ENCODE data around the gene TMEM38A. TPM values are rescaled to one million over a fixed set of nuclear protein-coding genes. Genes with fewer than 3 reads are reported as not detected.

TMEM38A gene
- total RNA-seq, 1 donor from 2014 or later, result 2.2 TPM

GRCh38 chr19:16621165-16621800 lies 39.7 kb upstream of the TMEM38A start:
- Mint-ChIP-seq H3K4me3 (ENCODE audit: unreplicated experiment) (no peak overlapping the region), H3K36me3 (ENCODE audit: low read depth, unreplicated experiment) (peaks cover 3% of the 10 kb centered on the region), H3K27ac (ENCODE audit: unreplicated experiment) (no peak overlapping the region), H3K4me1 (ENCODE audit: low read depth, unreplicated experiment) (peaks cover 20% of the 10 kb centered on the region), H3K9me3 (ENCODE audit: unreplicated experiment) (no peaks in the 10 kb centered on the region), H3K27me3 (ENCODE audit: low read depth, unreplicated experiment) (no peaks in the 10 kb centered on the region)
- H3K27ac ChIP-seq (ENCODE audit: low read depth, low read length), result no peak overlapping the region
- H3K79me2 ChIP-seq (ENCODE audit: insufficient read depth, low read length), result peaks cover 100% of the 10 kb centered on the region
- no peak for TF ChIP-seq CTCF (IDR thresholded peaks at IDR 0.05; ENCODE audit: insufficient read depth, low read depth, low read length)
- no peak for TF ChIP-seq EZH2 (IDR thresholded peaks at IDR 0.05; ENCODE audit: insufficient read depth, low read length)
- H3K36me3 ChIP-seq (ENCODE audit: insufficient read depth, low read length), result peaks cover 5% of the 10 kb centered on the region
- H3K4me2 ChIP-seq (ENCODE audit: low read length), result no peak overlapping the region
- no peak overlapping the region for H3K9ac ChIP-seq (ENCODE audit: low read length)
- DNase-seq (ENCODE audit: low read depth) (no peak), FAIRE-seq (no peak)
- H2AFZ ChIP-seq (ENCODE audit: low read depth, low read length), result no peak overlapping the region
- H3K27me3 ChIP-seq (ENCODE audit: insufficient read depth, low read length), result no peaks in the 10 kb centered on the region
- H4K20me1 ChIP-seq (ENCODE audit: insufficient read depth, low read length), result peaks cover 100% of the 10 kb centered on the region
- no peak overlapping the region for H3K4me3 ChIP-seq (ENCODE audit: insufficient read depth, low read depth, low read length)
- no peaks in the 10 kb centered on the region for H3K9me3 ChIP-seq (ENCODE audit: insufficient read depth, low read depth, low read length)
- peaks cover 5% of the 10 kb centered on the region for H3K4me1 ChIP-seq (ENCODE audit: insufficient read depth, low read length)

- Histone ChIP-seq H3K9me3 (ENCODE audit: insufficient read depth, low read depth, low read length) (no peaks in the 10 kb centered on the region), H3K4me1 (ENCODE audit: insufficient read depth, low read length) (peaks cover 9% of the 10 kb centered on the region), H2AFZ (ENCODE audit: low read depth, low read length) (no peak overlapping the region), H3K79me2 (ENCODE audit: insufficient read depth, low read length) (peaks cover 97% of the 10 kb centered on the region), H3K4me2 (ENCODE audit: low read length) (no peak overlapping the region), H3K27me3 (ENCODE audit: insufficient read depth, low read length) (no peaks in the 10 kb centered on the region), H3K36me3 (ENCODE audit: insufficient read depth, low read length) (peaks cover 5% of the 10 kb centered on the region), H3K4me3 (ENCODE audit: insufficient read depth, low read depth, low read length) (no peak overlapping the region), H3K27ac (ENCODE audit: low read depth, low read length) (no peak overlapping the region), H3K9ac (ENCODE audit: low read length) (no peak overlapping the region), H4K20me1 (ENCODE audit: insufficient read depth, low read length) (peaks cover 96% of the 10 kb centered on the region)
- H3K9me3 Mint-ChIP-seq (ENCODE audit: unreplicated experiment), result no peaks in the 10 kb centered on the region
- H3K27me3 Mint-ChIP-seq (ENCODE audit: low read depth, unreplicated experiment), result no peaks in the 10 kb centered on the region
- peaks cover 15% of the 10 kb centered on the region for H3K4me1 Mint-ChIP-seq (ENCODE audit: low read depth, unreplicated experiment)
- no peak for TF ChIP-seq EZH2 (IDR thresholded peaks at IDR 0.05; ENCODE audit: insufficient read depth, low read length)
- no peak for TF ChIP-seq CTCF (IDR thresholded peaks at IDR 0.05; ENCODE audit: insufficient read depth, low read depth, low read length)
- no peak overlapping the region for H3K4me3 Mint-ChIP-seq (ENCODE audit: unreplicated experiment)
- no peak overlapping the region for H3K27ac Mint-ChIP-seq (ENCODE audit: unreplicated experiment)
- FAIRE-seq (no peak), DNase-seq (ENCODE audit: low read depth) (no peak)
- peaks cover 3% of the 10 kb centered on the region for H3K36me3 Mint-ChIP-seq (ENCODE audit: low read depth, unreplicated experiment)
Observed at GRCh38 chr19:16623066-16623465, 37.9 kb upstream of the TMEM38A start.

- FAIRE-seq, result no peak
- H3K4me3 Mint-ChIP-seq (ENCODE audit: unreplicated experiment), result no peak overlapping the region
- H3K36me3 Mint-ChIP-seq (ENCODE audit: low read depth, unreplicated experiment), result peaks cover 3% of the 10 kb centered on the region
- no peaks in the 10 kb centered on the region for H3K9me3 ChIP-seq (ENCODE audit: insufficient read depth, low read depth, low read length)
- no peak overlapping the region for H3K27ac Mint-ChIP-seq (ENCODE audit: unreplicated experiment)
- H3K27me3 Mint-ChIP-seq (ENCODE audit: low read depth, unreplicated experiment), result no peaks in the 10 kb centered on the region
- no peak overlapping the region for H3K9ac ChIP-seq (ENCODE audit: low read length)
- H3K9me3 Mint-ChIP-seq (ENCODE audit: unreplicated experiment), result no peaks in the 10 kb centered on the region
- DNase-seq (ENCODE audit: low read depth), result no peak
- H3K27me3 ChIP-seq (ENCODE audit: insufficient read depth, low read length), result no peaks in the 10 kb centered on the region
- no peak for TF ChIP-seq CTCF (IDR thresholded peaks at IDR 0.05; ENCODE audit: insufficient read depth, low read depth, low read length)
- no peak overlapping the region for H3K27ac ChIP-seq (ENCODE audit: low read depth, low read length)
- H3K79me2 ChIP-seq (ENCODE audit: insufficient read depth, low read length), result peaks cover 92% of the 10 kb centered on the region
- no peak overlapping the region for H2AFZ ChIP-seq (ENCODE audit: low read depth, low read length)
- peaks cover 91% of the 10 kb centered on the region for H4K20me1 ChIP-seq (ENCODE audit: insufficient read depth, low read length)
- H3K4me3 ChIP-seq (ENCODE audit: insufficient read depth, low read depth, low read length), result no peak overlapping the region
- H3K4me1 Mint-ChIP-seq (ENCODE audit: low read depth, unreplicated experiment), result peaks cover 14% of the 10 kb centered on the region
- H3K4me2 ChIP-seq (ENCODE audit: low read length), result no peak overlapping the region
- peaks cover 5% of the 10 kb centered on the region for H3K36me3 ChIP-seq (ENCODE audit: insufficient read depth, low read length)
- H3K4me1 ChIP-seq (ENCODE audit: insufficient read depth, low read length), result peaks cover 9% of the 10 kb centered on the region
Observed at GRCh38 chr19:16623576-16623975, 37.4 kb upstream of the TMEM38A start.
